ENCODE results near the gene ATP1A1.

ATP1A1 gene

DNA sequence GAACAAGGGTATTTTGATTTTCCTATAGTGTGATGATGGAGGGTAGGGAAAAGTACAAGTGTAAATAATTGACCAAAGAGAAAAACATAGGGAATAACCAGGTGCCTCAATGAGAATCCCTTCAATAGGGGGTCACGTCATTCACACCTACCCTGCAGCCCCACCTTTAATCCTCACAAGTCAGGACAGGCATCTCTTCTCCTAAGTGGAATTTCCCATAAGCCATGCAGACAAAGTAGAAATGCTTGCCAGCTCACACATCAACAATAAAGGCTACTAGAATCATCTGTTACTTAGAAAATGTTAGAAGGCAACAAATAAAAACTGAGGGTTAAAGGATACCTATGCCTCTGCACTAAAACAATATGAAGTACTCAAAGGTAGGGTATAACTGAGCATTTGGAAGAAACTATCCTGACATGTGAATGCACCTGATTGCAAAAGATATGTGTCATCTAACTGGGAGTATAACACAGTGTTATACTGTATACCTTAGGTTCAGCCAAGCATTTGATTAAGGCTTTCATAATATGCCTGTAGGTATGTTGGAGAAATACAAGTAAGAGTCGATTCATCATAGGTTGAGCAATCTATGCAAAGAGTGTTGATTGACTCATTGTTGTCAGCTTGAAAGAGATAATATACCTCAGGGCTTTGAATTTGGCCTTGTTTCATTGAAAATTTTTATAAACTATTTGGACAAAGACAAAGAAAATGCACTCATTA, 32.4 kb upstream of the ATP1A1 start:
- no peak for DNase-seq (ENCODE audit: extremely low read depth, low read depth)
- no peak overlapping the region for H3K4me3 ChIP-seq (replicated peaks; ENCODE audit: low read depth, low read length)
- TF ChIP-seq, protein P1, sequence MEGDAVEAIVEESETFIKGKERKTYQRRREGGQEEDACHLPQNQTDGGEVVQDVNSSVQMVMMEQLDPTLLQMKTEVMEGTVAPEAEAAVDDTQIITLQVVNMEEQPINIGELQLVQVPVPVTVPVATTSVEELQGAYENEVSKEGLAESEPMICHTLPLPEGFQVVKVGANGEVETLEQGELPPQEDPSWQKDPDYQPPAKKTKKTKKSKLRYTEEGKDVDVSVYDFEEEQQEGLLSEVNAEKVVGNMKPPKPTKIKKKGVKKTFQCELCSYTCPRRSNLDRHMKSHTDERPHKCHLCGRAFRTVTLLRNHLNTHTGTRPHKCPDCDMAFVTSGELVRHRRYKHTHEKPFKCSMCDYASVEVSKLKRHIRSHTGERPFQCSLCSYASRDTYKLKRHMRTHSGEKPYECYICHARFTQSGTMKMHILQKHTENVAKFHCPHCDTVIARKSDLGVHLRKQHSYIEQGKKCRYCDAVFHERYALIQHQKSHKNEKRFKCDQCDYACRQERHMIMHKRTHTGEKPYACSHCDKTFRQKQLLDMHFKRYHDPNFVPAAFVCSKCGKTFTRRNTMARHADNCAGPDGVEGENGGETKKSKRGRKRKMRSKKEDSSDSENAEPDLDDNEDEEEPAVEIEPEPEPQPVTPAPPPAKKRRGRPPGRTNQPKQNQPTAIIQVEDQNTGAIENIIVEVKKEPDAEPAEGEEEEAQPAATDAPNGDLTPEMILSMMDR (IDR thresholded peaks at IDR 0.05; ENCODE audit: low read depth, low read length, missing control alignments): no peak

DNA sequence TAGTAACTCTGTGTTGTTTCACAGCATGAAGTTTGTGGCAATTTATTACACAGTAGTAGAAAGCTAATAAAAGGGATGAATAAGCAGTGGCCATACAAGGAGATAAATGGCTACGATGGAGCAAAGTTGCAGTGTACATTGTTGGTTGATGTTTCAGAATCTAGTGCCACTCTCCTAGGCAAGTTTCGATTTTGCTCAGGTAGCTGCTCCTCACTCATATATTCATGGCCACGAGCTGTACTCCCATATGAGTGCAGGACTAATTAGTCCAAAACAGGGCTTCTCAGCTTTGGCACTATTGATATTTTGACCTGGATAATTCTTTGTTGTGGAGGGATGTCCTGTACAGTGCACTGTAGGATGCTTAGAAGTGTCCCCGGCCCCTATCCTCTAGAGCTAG, 30.0 kb upstream of the ATP1A1 start:
- DNase-seq (ENCODE audit: extremely low read depth, low read depth): no peak
- TF ChIP-seq, protein P1 (IDR thresholded peaks at IDR 0.05; ENCODE audit: low read depth, low read length, missing control alignments): no peak
- H3K4me3 ChIP-seq (replicated peaks; ENCODE audit: low read depth, low read length): no peak overlapping the region

DNA sequence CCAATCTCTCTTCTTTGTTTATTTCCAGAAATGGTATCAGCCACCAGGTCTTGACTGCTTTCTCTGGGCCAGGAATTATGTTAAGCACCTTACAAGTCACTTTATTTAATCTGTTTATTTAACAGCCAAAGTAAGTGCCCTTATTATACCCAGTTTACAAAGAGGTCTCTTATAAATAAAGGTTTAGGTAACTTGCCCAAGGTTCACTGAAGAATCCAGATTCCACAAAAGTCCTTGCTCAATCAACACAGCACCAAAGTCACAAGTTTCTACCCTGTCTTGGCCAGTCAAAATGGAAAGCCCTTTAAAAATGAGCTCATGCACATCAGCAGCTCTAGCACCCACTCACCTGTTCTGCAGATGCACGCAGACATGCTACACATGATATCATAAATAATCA, 28.0 kb upstream of the ATP1A1 start:
- DNase-seq (ENCODE audit: extremely low read depth, low read depth): no peak

DNA sequence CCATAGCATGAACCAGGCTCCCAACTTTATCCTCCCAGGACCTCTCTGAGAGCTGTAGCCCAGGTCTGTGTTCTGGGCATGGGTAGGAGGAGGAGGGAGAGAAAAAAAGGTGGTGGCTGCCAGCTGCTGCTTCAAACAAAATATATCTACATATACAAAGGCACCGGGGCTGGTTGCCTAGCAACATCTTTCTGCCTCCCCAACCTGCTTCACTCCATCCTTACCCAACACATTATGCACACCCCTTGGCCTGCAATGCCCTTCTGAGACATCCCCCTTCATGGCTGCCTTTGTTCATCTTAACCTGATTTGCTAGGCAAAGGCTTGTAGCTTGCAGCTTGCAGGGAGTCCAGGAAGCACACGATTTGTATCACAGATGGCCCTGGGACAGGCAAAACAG, 27.2 kb upstream of the ATP1A1 start:
- no peak overlapping the region for H3K4me3 ChIP-seq (replicated peaks; ENCODE audit: low read depth, low read length)
- no peak for DNase-seq (ENCODE audit: extremely low read depth, low read depth)
- TF ChIP-seq, protein P1 (IDR thresholded peaks at IDR 0.05; ENCODE audit: low read depth, low read length, missing control alignments): no peak

More for the DNA sequence above, 28.0 kb upstream of the ATP1A1 start:
- TF ChIP-seq, protein P1 (IDR thresholded peaks at IDR 0.05; ENCODE audit: low read depth, low read length, missing control alignments): no peak
- H3K4me3 ChIP-seq (replicated peaks; ENCODE audit: low read depth, low read length): no peak overlapping the region

DNA sequence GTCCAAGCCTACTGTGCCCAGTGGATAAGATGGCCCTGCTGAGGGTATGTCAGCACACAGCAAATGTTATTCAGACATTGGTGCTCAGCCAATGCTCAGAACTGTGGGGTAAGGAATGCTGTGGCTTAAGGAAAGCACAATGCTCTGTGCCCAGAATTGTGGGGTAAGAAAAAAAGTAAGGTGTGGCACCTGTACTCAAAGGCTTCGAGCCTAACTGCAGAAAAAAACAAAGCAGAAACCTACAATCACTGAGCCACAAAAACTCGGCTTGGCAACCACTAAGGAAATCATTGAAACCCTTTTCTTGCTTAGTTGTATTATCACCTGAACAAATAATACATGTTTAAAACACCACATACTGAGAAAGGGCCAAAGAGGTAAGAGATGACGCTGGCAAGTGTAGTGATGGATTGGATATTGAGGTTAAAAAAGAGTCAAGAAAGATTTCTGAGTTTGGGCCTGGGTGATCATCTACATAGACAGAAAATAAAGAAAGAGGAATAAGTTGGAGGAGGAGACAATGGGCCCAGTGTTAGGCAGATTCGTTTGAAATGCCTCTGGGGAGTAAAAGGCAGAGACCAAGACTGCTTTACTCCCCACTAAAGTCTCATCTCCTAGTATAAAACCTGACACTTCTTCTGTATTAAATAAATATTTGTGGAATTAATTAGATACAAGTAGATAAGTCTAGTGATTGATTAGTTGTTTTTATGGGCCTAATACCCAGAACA, 25.9 kb upstream of the ATP1A1 start:
- no peak overlapping the region for H3K4me3 ChIP-seq (replicated peaks; ENCODE audit: low read depth, low read length)
- TF ChIP-seq, protein P1 (IDR thresholded peaks at IDR 0.05; ENCODE audit: low read depth, low read length, missing control alignments): no peak
- no peak for DNase-seq (ENCODE audit: extremely low read depth, low read depth)

DNA sequence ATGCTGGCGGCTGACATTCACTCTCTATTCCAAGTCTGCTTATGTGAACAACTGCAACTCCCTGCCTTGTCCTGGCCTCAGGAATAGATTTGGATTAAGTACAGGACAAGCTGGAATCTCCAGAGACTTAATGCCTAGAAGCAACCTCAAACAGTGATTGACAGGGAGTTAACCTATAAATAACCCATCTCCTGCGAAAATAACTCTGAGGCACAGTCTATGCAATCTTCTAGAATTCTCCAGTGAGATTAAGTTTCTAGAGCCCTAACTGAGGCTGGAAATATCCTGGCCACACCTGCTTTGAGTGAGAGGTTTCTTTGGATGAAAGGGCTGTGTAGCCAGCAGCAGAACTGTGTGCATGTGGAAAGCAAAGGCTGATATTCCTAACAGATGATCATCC, 25.3 kb upstream of the ATP1A1 start:
- TF ChIP-seq, protein P1 (IDR thresholded peaks at IDR 0.05; ENCODE audit: low read depth, low read length, missing control alignments): no peak
- no peak overlapping the region for H3K4me3 ChIP-seq (replicated peaks; ENCODE audit: low read depth, low read length)
- no peak for DNase-seq (ENCODE audit: extremely low read depth, low read depth)

Measured in HFF-Myc (cell line).